ENCODE results near the gene SUPT20H.

Gene SUPT20H

DNA sequence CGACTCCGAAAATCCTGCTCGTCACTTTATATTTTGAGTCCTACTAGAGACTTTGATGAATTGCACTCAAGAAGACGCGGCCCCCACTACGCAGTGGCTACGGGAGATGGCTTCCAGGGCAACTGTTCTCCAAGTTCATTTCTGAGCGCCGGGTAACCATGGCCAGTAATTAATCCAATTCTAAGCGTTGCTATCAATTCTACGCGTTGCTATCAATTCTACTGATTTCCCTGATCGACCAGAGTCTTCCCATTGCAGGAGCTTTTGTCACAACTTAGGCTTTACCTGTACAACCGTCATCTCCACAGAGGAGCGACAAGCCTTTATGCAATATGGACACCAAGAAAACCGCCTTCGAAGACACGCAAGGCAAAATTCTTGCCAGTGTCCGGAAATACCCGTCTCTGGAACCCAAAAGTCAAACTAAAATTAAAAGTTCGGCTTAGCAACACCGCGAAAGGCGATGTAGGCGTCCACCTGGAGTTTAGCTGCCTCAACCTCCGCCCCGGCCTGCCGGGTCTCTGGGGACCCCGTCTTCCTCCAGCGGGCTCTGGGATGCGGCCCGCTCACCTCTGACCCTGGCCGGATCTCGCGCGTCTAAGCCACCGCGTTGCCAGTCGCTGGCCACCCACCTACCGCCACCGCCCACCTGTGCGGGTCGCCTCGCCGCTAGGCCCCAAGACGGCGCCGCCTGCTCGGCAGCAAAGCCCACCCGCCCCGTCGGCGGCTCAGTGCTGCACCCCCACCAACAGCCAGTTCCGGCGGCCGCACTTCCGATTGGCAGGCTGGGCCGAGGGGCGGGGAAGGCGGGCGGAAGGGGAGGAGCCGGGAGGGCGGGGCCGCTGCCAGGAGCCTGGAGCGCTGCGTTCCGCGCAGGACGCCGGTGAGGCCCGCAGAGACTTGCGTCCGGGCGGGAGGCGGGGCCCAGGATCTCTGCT lies at the start of gene SUPT20H:
Gene SUPT20H, minus strand, starts transcription at position 779 of the 938 bp plus-strand sequence. CDS start 8,198 bp downstream, outside the sequence.
- DNase-seq (ENCODE audit: low read depth), result peak; percentile 65
- H3K4me3 ChIP-seq (ENCODE audit: low read length), result peak within 1 kb of the TSS; percentile 97
- TF ChIP-seq, protein P1, sequence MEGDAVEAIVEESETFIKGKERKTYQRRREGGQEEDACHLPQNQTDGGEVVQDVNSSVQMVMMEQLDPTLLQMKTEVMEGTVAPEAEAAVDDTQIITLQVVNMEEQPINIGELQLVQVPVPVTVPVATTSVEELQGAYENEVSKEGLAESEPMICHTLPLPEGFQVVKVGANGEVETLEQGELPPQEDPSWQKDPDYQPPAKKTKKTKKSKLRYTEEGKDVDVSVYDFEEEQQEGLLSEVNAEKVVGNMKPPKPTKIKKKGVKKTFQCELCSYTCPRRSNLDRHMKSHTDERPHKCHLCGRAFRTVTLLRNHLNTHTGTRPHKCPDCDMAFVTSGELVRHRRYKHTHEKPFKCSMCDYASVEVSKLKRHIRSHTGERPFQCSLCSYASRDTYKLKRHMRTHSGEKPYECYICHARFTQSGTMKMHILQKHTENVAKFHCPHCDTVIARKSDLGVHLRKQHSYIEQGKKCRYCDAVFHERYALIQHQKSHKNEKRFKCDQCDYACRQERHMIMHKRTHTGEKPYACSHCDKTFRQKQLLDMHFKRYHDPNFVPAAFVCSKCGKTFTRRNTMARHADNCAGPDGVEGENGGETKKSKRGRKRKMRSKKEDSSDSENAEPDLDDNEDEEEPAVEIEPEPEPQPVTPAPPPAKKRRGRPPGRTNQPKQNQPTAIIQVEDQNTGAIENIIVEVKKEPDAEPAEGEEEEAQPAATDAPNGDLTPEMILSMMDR (conservative IDR thresholded peaks at IDR 0.05; ENCODE audit: low read depth, low read length), result no peak

DNA sequence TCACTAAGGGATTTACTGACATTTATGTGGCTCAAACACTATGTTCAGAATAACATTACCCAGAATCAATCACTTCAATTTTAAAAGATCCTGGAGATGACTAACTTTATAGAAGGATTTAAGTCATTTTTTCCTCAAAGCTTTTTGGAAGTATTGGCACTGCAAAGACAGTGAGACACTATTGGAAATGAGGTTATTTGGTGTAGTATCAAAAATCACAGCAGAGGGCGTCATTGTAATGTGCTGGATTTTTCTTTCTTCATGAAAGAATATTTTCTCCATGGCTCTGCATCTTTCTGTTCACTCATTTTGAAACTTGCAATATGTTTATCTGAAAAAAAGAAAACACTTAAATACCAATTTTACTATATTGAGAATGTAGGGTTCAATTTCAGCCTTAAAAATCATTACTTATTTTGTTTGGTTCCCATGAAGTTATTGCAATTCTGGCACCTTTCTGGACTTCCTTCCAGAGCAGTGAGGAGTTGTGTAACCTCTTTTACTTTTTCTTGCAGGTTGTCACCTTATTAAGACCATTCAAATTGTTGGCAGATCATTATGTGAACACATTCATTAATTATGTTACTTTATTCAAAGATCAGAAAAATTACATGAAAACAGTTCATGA lies 49.7 kb upstream of the SUPT20H start:
- TF ChIP-seq, protein P1 (conservative IDR thresholded peaks at IDR 0.05; ENCODE audit: low read depth, low read length), result peak; percentile 63
- no peak overlapping the region for H3K4me3 ChIP-seq (ENCODE audit: low read length)
- DNase-seq (ENCODE audit: low read depth), result no peak

DNA sequence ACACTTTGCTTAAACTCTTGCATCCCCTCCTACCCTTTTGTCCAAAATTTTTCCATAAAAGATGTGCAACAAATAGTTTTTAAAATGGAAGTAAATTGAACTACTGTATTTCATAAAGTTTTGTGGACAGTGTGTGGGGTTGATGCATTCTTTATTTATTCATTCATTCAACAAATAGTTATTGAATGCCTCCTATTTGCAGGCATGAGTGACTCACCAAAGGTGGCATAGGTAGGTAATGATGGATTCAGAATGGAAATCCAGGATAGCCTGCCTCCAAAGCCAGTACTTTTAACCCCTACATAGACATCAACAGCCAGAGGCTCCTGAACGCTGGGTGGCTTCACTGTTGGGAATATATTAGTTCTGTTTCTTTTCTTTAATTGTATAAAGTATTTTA lies 48.4 kb upstream of the SUPT20H start:
- TF ChIP-seq, protein P1 (conservative IDR thresholded peaks at IDR 0.05; ENCODE audit: low read depth, low read length), result no peak

DNA sequence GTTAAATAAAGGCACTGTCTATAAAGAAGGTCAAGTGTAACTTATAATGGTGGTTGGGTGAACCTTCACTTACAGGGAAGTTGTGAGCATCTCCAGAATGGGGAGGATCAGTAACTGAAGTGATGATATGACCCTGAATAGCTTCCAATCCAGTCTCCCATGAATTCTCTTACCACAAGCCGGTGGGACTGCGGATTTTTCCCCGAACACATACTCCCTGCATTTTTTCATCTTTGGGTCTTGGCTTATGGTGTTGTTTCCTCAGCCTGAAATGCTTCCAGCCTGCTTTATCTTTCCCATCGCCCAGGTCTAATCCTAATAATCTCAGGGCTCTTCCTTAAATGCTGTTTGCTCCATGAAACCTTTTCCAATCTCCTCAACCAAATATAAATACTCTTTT lies 48.0 kb upstream of the SUPT20H start:
- no peak for DNase-seq (ENCODE audit: low read depth)
- no peak overlapping the region for H3K4me3 ChIP-seq (ENCODE audit: low read length)
- TF ChIP-seq, protein P1 (conservative IDR thresholded peaks at IDR 0.05; ENCODE audit: low read depth, low read length), result no peak

More for the DNA sequence above, 48.4 kb upstream of the SUPT20H start:
- DNase-seq (ENCODE audit: low read depth), result no peak
- no peak overlapping the region for H3K4me3 ChIP-seq (ENCODE audit: low read length)

DNA sequence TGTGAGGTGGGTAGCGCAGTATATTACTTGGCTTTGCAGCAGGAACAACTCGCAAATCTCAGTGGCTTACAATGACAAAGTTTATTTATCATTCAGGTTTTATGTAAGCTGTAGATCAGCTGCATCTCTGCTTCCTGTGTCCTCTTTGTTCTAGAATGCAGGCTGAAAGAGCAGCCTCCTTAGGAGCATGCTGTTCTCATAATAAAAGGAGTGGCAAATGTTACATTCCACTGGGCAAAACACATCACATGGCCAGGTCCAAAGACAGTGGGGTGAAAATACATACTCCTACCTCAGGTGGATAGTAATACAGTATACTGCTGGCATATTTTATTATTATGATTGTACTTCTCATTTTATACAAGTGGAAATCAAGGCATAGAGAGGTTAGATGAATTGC lies 47.2 kb upstream of the SUPT20H start:
- DNase-seq (ENCODE audit: low read depth), result no peak
- no peak overlapping the region for H3K4me3 ChIP-seq (ENCODE audit: low read length)
- TF ChIP-seq, protein P1 (conservative IDR thresholded peaks at IDR 0.05; ENCODE audit: low read depth, low read length), result no peak

DNA sequence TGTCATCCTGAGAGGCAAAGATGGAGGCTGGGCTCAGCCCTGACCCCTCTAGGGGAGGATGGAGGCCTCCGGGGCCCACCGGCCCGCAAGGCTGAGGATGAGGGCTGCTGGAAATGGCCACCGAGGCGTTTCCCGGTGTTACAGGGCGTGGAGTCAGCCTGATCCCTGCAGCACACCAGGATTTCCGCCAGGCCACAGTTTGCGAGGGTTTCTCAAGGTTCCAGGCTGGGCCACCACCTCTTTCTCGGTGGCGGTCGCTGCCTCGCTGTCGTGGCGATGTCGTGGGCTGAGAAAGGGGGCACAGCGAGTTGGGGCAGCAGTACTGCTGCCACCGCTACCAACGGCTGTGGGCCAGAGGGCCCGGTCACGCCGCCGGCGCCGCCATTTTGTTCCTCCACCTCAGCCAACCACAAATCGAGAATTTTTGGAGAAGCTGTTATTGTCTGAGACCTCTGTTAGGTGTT lies 45.8 kb upstream of the SUPT20H start, which contains the start of gene CSNK1A1L:
Gene CSNK1A1L, minus strand, starts transcription at position 414 of the 464 bp plus-strand sequence. Its CDS starts 408 bp downstream, at position 6.
- no peak within 1 kb of the TSS for H3K4me3 ChIP-seq (ENCODE audit: low read length)
- TF ChIP-seq, protein P1 (conservative IDR thresholded peaks at IDR 0.05; ENCODE audit: low read depth, low read length), result no peak
- DNase-seq (ENCODE audit: low read depth), result no peak

Measured in retinal pigment epithelial cell (primary cell).